Measurements from ENCODE around the gene WEE2. TPM values are rescaled to one million over a fixed set of nuclear protein-coding genes. Genes with fewer than 3 reads are reported as not detected.
A peak's percentile ranks its signal among the peaks of the same experiment; 100 is the strongest.

WEE2 gene
- total and polyA plus RNA-seq, 4 donors, result not detected

DNA sequence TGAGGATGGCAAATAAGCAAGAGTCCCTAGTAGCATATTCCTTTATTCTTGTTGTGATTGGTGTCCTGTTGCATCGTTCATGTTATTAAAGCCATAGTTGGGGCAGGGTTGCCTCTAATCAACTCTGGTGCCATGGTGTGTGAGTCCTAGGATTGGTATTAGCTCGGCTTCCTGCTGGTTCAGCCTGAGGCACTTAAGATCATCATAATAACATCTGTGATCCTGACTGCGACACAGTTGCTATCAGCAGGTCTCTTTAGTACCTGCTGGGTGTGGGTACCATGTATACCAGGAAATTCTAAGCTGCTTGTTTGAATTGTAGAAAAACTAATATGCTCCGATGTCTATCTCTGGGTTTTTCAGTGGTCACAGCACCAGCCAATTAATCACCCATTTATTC lies 1.6 kb downstream of the WEE2 start:
- no peak for ATAC-seq (ENCODE audit: insufficient read depth, low FRiP score)
- H3K4me1 ChIP-seq (ENCODE audit: control insufficient read depth in 5 of 5, insufficient read depth in 5 of 5, low read length in 5 of 5), result peaks cover 0 to 3% (median 0%) of the 10 kb centered on the region in 5 donors

GRCh38 chr7:141710301-141710700 lies 2.1 kb downstream of the WEE2 start:
- no peak overlapping the region for H3K4me3 ChIP-seq
- no peaks in the 10 kb centered on the region for H3K9me3 ChIP-seq (ENCODE audit: control insufficient read depth in 4 of 4, insufficient read depth in 3 of 4, low read length in 3 of 4)
- 38 to 51% methylated on average over 1 of the region's 1 CpG for WGBS, 2 donors
- no peak overlapping the region for H3K9ac ChIP-seq (ENCODE audit: insufficient read depth in 1 of 2, low read length in 2 of 2)
- no peaks in the 10 kb centered on the region for H3K4me1 ChIP-seq (ENCODE audit: control insufficient read depth in 5 of 5, insufficient read depth in 5 of 5, low read length in 5 of 5)
- no peak for ATAC-seq (ENCODE audit: insufficient read depth, low FRiP score)
- H3K27ac ChIP-seq (ENCODE audit: low read depth in 1 of 2, low read length in 1 of 2), result no peak overlapping the region
- no peaks in the 10 kb centered on the region for H3K27me3 ChIP-seq (ENCODE audit: control insufficient read depth in 3 of 3, insufficient read depth in 3 of 3, low read length in 2 of 3)
- TF ChIP-seq, protein P1, sequence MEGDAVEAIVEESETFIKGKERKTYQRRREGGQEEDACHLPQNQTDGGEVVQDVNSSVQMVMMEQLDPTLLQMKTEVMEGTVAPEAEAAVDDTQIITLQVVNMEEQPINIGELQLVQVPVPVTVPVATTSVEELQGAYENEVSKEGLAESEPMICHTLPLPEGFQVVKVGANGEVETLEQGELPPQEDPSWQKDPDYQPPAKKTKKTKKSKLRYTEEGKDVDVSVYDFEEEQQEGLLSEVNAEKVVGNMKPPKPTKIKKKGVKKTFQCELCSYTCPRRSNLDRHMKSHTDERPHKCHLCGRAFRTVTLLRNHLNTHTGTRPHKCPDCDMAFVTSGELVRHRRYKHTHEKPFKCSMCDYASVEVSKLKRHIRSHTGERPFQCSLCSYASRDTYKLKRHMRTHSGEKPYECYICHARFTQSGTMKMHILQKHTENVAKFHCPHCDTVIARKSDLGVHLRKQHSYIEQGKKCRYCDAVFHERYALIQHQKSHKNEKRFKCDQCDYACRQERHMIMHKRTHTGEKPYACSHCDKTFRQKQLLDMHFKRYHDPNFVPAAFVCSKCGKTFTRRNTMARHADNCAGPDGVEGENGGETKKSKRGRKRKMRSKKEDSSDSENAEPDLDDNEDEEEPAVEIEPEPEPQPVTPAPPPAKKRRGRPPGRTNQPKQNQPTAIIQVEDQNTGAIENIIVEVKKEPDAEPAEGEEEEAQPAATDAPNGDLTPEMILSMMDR (IDR thresholded peaks at IDR 0.05; ENCODE audit: control extremely low read depth, extremely low read depth), result no peak
- DNase-seq, result no peak
- no peaks in the 10 kb centered on the region for H3K36me3 ChIP-seq (ENCODE audit: control insufficient read depth in 4 of 4, insufficient read depth in 4 of 4, low read length in 4 of 4)

More for the DNA sequence above, 1.6 kb downstream of the WEE2 start:
- Histone ChIP-seq H3K9ac (ENCODE audit: insufficient read depth in 1 of 2, low read length in 2 of 2) (no peak overlapping the region), H3K4me3 (no peak overlapping the region), H3K36me3 (ENCODE audit: control insufficient read depth in 4 of 4, insufficient read depth in 4 of 4, low read length in 4 of 4) (no peaks in the 10 kb centered on the region), H3K9me3 (ENCODE audit: control insufficient read depth in 4 of 4, insufficient read depth in 3 of 4, low read length in 3 of 4) (no peaks in the 10 kb centered on the region), H3K27me3 (ENCODE audit: control insufficient read depth in 3 of 3, insufficient read depth in 3 of 3, low read length in 2 of 3) (no peaks in the 10 kb centered on the region), H3K27ac (ENCODE audit: low read depth in 1 of 2, low read length in 1 of 2) (no peak overlapping the region)
- TF ChIP-seq, protein P1 (IDR thresholded peaks at IDR 0.05; ENCODE audit: control extremely low read depth, extremely low read depth), result no peak
- WGBS, 2 donors, result 88 to 97% methylated on average over 4 of the region's 4 CpGs
- DNase-seq, result no peak

GRCh38 chr7:141712603-141713255 lies 4.6 kb downstream of the WEE2 start:
- Histone ChIP-seq H3K9me3 (ENCODE audit: control insufficient read depth in 4 of 4, insufficient read depth in 3 of 4, low read length in 3 of 4) (no peaks in the 10 kb centered on the region), H3K27me3 (ENCODE audit: control insufficient read depth in 3 of 3, insufficient read depth in 3 of 3, low read length in 2 of 3) (no peaks in the 10 kb centered on the region), H3K9ac (ENCODE audit: insufficient read depth in 1 of 2, low read length in 2 of 2) (peak overlapping the region in 1 of 2 donors; percentile 3), H3K4me3 (no peak overlapping the region), H3K27ac (ENCODE audit: low read depth in 1 of 2, low read length in 1 of 2) (no peak overlapping the region), H3K36me3 (ENCODE audit: control insufficient read depth in 4 of 4, insufficient read depth in 4 of 4, low read length in 4 of 4) (no peaks in the 10 kb centered on the region), H3K4me1 (ENCODE audit: control insufficient read depth in 5 of 5, insufficient read depth in 5 of 5, low read length in 5 of 5) (no peaks in the 10 kb centered on the region)
- WGBS, 2 donors, result 87 to 90% methylated on average over 5 of the region's 5 CpGs
- ATAC-seq (ENCODE audit: insufficient read depth, low FRiP score) (no peak), DNase-seq (no peak)
- TF ChIP-seq, protein P1 (IDR thresholded peaks at IDR 0.05; ENCODE audit: control extremely low read depth, extremely low read depth), result no peak

GRCh38 chr7:141713890-141714289 lies 5.7 kb downstream of the WEE2 start:
- H3K4me3 ChIP-seq, result no peak overlapping the region
- H3K9ac ChIP-seq (ENCODE audit: insufficient read depth in 1 of 2, low read length in 2 of 2), result no peak overlapping the region
- no peaks in the 10 kb centered on the region for H3K9me3 ChIP-seq (ENCODE audit: control insufficient read depth in 4 of 4, insufficient read depth in 3 of 4, low read length in 3 of 4)
- TF ChIP-seq, protein P1 (IDR thresholded peaks at IDR 0.05; ENCODE audit: control extremely low read depth, extremely low read depth), result no peak
- no peaks in the 10 kb centered on the region for H3K27me3 ChIP-seq (ENCODE audit: control insufficient read depth in 3 of 3, insufficient read depth in 3 of 3, low read length in 2 of 3)
- no peaks in the 10 kb centered on the region for H3K4me1 ChIP-seq (ENCODE audit: control insufficient read depth in 5 of 5, insufficient read depth in 5 of 5, low read length in 5 of 5)
- ATAC-seq (ENCODE audit: insufficient read depth, low FRiP score) (no peak), DNase-seq (no peak)
- no peaks in the 10 kb centered on the region for H3K36me3 ChIP-seq (ENCODE audit: control insufficient read depth in 4 of 4, insufficient read depth in 4 of 4, low read length in 4 of 4)
- no peak overlapping the region for H3K27ac ChIP-seq (ENCODE audit: low read depth in 1 of 2, low read length in 1 of 2)
- 89 to 93% methylated on average over 1 of the region's 1 CpG for whole genome bisulfite sequencing, 2 donors
